MCF 10A (cell line): ENCODE data around the gene NEURL1. TPM values are rescaled to one million over a fixed set of nuclear protein-coding genes. Genes with fewer than 3 reads are reported as not detected.

ENCODE experiments used
- BruUV-seq: library from RNA; stranded (reverse); fragments of 400-500 nt; replicated peaks from 2 replicates; lab custom pipeline; 2021; lab: Mats Ljungman, UMichigan
- CTCF ChIA-PET: fragments of 300-600 bp; sonication (Branson Sonifier 250); formaldehyde crosslinking; extraction: SDS; loops from one replicate; lab custom pipeline; 2021; ENCODE audit warnings: antibody characterized with exemption, inconsistent platforms; lab: Yijun Ruan, JAX
- POLR2A ChIA-PET: fragments of 300-600, 350-650 bp; sonication (Branson Sonifier 250); formaldehyde crosslinking; extraction: SDS; loops from one replicate; lab custom pipeline; 2020; ENCODE audit warnings: antibody characterized with exemption, inconsistent platforms; lab: Yijun Ruan, JAX
- DNase-seq: peaks from one replicate; pipeline ENCODE4 v3.0.0-alpha.2; 2018; ENCODE audit not compliant: unreplicated experiment
- H3K27ac Mint-ChIP-seq: one replicate; pipeline ENCODE4 v1.8.0; 2022; ENCODE audit warnings: mild to moderate bottlenecking, low read depth, mixed read lengths; ENCODE audit not compliant: unreplicated experiment
- H3K27me3 Mint-ChIP-seq: one replicate; pipeline ENCODE4 v1.8.0; 2022; ENCODE audit warnings: mixed read lengths; ENCODE audit not compliant: insufficient read depth, unreplicated experiment
- H3K36me3 Mint-ChIP-seq: one replicate; pipeline ENCODE4 v1.8.0; 2022; ENCODE audit warnings: mild to moderate bottlenecking, moderate library complexity, mixed read lengths; ENCODE audit not compliant: insufficient read depth, unreplicated experiment
- H3K4me1 Mint-ChIP-seq: one replicate; pipeline ENCODE4 v1.8.0; 2022; ENCODE audit warnings: mixed read lengths; ENCODE audit not compliant: insufficient read depth, unreplicated experiment
- H3K4me3 Mint-ChIP-seq: one replicate; pipeline ENCODE4 v1.8.0; 2022; ENCODE audit warnings: mild to moderate bottlenecking, moderate library complexity, mixed read lengths; ENCODE audit not compliant: unreplicated experiment
- H3K9me3 Mint-ChIP-seq: one replicate; pipeline ENCODE4 v1.8.0; 2022; ENCODE audit warnings: mixed read lengths; ENCODE audit not compliant: unreplicated experiment
- CTCF ChIP-seq: fragments of 200-600 bp; IDR thresholded peaks from one replicate; pipeline ENCODE4 v1.8.0; 2022; ENCODE audit warnings: antibody characterized with exemption, mild to moderate bottlenecking; ENCODE audit not compliant: unreplicated experiment
- intact Hi-C: fragments of 100-400 bp; cut with micrococcal nuclease; formaldehyde crosslinking; loops from 2 replicates; pipeline ENCODE4 v1.14.1; 2022
- total RNA-seq: library from RNA; stranded (reverse); gene quantifications from 2 replicates; pipeline ENCODE4 v1.2.3, GENCODE V29; 2022

NEURL1 gene
- total RNA-seq, 1 experiment from 2014 or later, result not detected

- Mint-ChIP-seq H3K9me3 (no peaks in the 10 kb centered on the region), H3K36me3 (peaks cover 6% of the 10 kb centered on the region)
Measured at GRCh38 chr10:103540722-103541121, 47.2 kb downstream of the NEURL1 start.

GRCh38 chr10:103541616-103542015 lies 48.1 kb downstream of the NEURL1 start:
- POLR2A ChIA-PET, result no interaction called here
- no peak for TF ChIP-seq CTCF
- intact Hi-C loops, result no loop called here
- H3K27me3 Mint-ChIP-seq, result peaks cover 61% of the 10 kb centered on the region
- no TSS peak for BruUV-seq
- no peak overlapping the region for H3K27ac Mint-ChIP-seq
- CTCF ChIA-PET, result interaction anchor here (0.6 to 1.8 kb wide), 6 partner anchors 9 to 144 kb away, joined by 3 to 5 read pairs (median 4); no protein-coding TSS in a partner anchor
- no peaks in the 10 kb centered on the region for H3K9me3 Mint-ChIP-seq
- no peak for DNase-seq
- H3K36me3 Mint-ChIP-seq, result peaks cover 6% of the 10 kb centered on the region
- no peaks in the 10 kb centered on the region for H3K4me1 Mint-ChIP-seq
- H3K4me3 Mint-ChIP-seq, result no peak overlapping the region

More at GRCh38 chr10:103540722-103541121, 47.2 kb downstream of the NEURL1 start:
- Mint-ChIP-seq H3K4me1 (no peaks in the 10 kb centered on the region), H3K27me3 (peaks cover 65% of the 10 kb centered on the region), H3K4me3 (no peak overlapping the region), H3K27ac (no peak overlapping the region)
- POLR2A ChIA-PET, result interaction anchor here (0.9 kb wide), 1 partner anchor 11 kb away, joined by 6 read pairs; no protein-coding TSS in a partner anchor
- TF ChIP-seq CTCF, result no peak
- BruUV-seq, result no TSS peak
- intact Hi-C loops, result no loop called here
- CTCF ChIA-PET, result interaction anchor here (1.8 kb wide), 1 partner anchor 12 kb away, joined by 4 read pairs; no protein-coding TSS in a partner anchor
- DNase-seq, result peak; percentile 39

- Mint-ChIP-seq H3K27ac (no peak overlapping the region), H3K36me3 (no peaks in the 10 kb centered on the region), H3K4me3 (peak overlapping the region; percentile 40), H3K9me3 (no peaks in the 10 kb centered on the region), H3K27me3 (peaks cover 47% of the 10 kb centered on the region), H3K4me1 (no peaks in the 10 kb centered on the region)
- TF ChIP-seq CTCF, result peak; percentile 41
- DNase-seq, result peak; percentile 37
- intact Hi-C loops, result no loop called here
- ChIA-PET POLR2A (no interaction called here), CTCF (interaction anchor here (0.6 to 1.8 kb wide), 8 partner anchors 10 to 363 kb away, joined by 3 to 5 read pairs (median 4); no protein-coding TSS in a partner anchor)
- no TSS peak for BruUV-seq
Measured at GRCh38 chr10:103542764-103543616, 49.5 kb downstream of the NEURL1 start.
